IPS-15b (cell line): ENCODE data around the gene ADAMTS16.

Experiments used
- H3K27me3 ChIP-seq: one replicate; pipeline ENCODE4 v1.6.1; 2013; ENCODE audit warnings: low read length; ENCODE audit not compliant: control insufficient read depth, insufficient read depth
- H3K36me3 ChIP-seq: one replicate; pipeline ENCODE4 v1.6.1; 2013; ENCODE audit warnings: low read length; ENCODE audit not compliant: control insufficient read depth, insufficient read depth
- H3K4me1 ChIP-seq: one replicate; pipeline ENCODE4 v1.6.1; 2013; ENCODE audit warnings: mild to moderate bottlenecking, low read length; ENCODE audit not compliant: control insufficient read depth, insufficient read depth
- H3K4me3 ChIP-seq: one replicate; pipeline ENCODE4 v1.5.1; 2013; ENCODE audit warnings: low read depth, low read length
- H3K9ac ChIP-seq: one replicate; pipeline ENCODE4 v1.6.1; 2013; ENCODE audit warnings: low read depth, mild to moderate bottlenecking, low read length
- H3K9me3 ChIP-seq: one replicate; pipeline ENCODE4 v1.6.1; 2013; ENCODE audit warnings: mild to moderate bottlenecking, low read length; ENCODE audit not compliant: control insufficient read depth, insufficient read depth

The ADAMTS16 gene

GRCh38 chr5:5218396-5218795 is 78.3 kb downstream of the ADAMTS16 start:
- H3K4me1 ChIP-seq = no peaks in the 10 kb centered on the region
- no peak overlapping the region for H3K4me3 ChIP-seq
- H3K9ac ChIP-seq = no peak overlapping the region
- no peaks in the 10 kb centered on the region for H3K27me3 ChIP-seq
- H3K9me3 ChIP-seq = no peaks in the 10 kb centered on the region
- no peaks in the 10 kb centered on the region for H3K36me3 ChIP-seq

- no peaks in the 10 kb centered on the region for H3K9me3 ChIP-seq
- no peaks in the 10 kb centered on the region for H3K36me3 ChIP-seq
- H3K27me3 ChIP-seq = no peaks in the 10 kb centered on the region
- no peak overlapping the region for H3K4me3 ChIP-seq
- H3K4me1 ChIP-seq = no peaks in the 10 kb centered on the region
- no peak overlapping the region for H3K9ac ChIP-seq
Observed at GRCh38 chr5:5219541-5219940, 79.4 kb downstream of the ADAMTS16 start.

DNA sequence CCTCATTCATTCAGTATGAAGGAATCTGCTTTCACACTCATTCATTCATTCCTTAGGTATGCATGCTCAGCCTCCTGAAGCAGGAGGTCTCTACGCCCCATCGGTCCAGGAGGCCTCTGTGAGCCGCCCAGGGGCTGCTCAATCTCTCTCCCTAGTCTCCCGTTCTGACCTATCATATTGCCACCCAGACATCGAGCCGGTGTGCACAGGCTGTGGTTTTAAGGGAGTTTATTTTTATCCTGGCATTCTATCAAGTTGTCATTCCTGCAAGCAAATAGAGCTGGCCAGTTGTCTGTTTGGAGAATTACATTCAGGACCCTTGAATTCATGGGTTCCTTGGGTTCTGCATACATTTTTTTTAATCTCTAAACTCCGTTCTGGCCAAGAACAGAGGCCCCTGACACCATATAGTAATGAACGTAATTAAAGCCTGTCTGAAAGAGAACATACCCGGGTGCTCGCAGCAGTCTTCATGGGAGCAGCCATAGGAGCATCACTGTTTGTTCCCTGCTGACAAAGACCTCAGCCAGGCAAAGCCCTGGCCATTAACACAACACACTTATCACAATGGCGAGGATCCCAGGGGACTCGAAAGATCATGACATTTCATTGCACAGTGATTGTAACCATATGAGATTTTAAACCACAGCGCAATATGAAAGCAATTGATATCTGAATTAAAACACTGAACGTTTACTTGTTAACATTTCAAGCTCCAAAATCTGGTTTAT is 80.9 kb downstream of the ADAMTS16 start:
- no peaks in the 10 kb centered on the region for H3K4me1 ChIP-seq
- H3K9me3 ChIP-seq = no peaks in the 10 kb centered on the region
- H3K27me3 ChIP-seq = no peaks in the 10 kb centered on the region
- H3K9ac ChIP-seq = no peak overlapping the region
- H3K36me3 ChIP-seq = no peaks in the 10 kb centered on the region
- no peak overlapping the region for H3K4me3 ChIP-seq

GRCh38 chr5:5221724-5222123 is 81.6 kb downstream of the ADAMTS16 start:
- no peaks in the 10 kb centered on the region for H3K9me3 ChIP-seq
- H3K36me3 ChIP-seq = no peaks in the 10 kb centered on the region
- H3K4me3 ChIP-seq = no peak overlapping the region
- H3K4me1 ChIP-seq = no peaks in the 10 kb centered on the region
- no peaks in the 10 kb centered on the region for H3K27me3 ChIP-seq
- H3K9ac ChIP-seq = no peak overlapping the region

- Histone ChIP-seq H3K4me3 (no peak overlapping the region), H3K36me3 (no peaks in the 10 kb centered on the region), H3K27me3 (no peaks in the 10 kb centered on the region), H3K9me3 (no peaks in the 10 kb centered on the region), H3K9ac (no peak overlapping the region), H3K4me1 (no peaks in the 10 kb centered on the region)
Observed at GRCh38 chr5:5231576-5231975, 91.4 kb downstream of the ADAMTS16 start.

GRCh38 chr5:5234912-5235311 is 94.8 kb downstream of the ADAMTS16 start:
- no peaks in the 10 kb centered on the region for H3K36me3 ChIP-seq
- no peak overlapping the region for H3K9ac ChIP-seq
- no peaks in the 10 kb centered on the region for H3K27me3 ChIP-seq
- H3K4me1 ChIP-seq = no peaks in the 10 kb centered on the region
- H3K4me3 ChIP-seq = no peak overlapping the region
- H3K9me3 ChIP-seq = no peaks in the 10 kb centered on the region

DNA sequence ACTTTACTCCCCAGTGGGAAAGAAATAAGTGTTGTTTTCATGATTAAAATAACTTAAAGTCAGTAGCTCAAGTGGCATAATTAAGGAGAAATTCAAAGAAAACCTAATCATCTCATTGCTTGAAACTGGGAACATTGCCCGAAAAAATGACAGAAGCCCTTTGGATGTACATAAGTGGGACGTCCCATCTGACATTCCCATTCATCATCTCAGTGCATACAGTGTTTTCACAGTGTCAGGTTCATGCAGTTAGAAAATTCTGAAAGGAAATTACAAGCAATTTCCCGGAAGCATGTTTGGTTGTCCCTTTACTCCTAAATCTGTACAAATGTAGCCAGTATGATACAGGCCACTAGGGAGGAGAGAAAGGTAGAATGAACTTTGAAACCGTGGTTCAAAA is 95.6 kb downstream of the ADAMTS16 start:
- H3K36me3 ChIP-seq = no peaks in the 10 kb centered on the region
- no peaks in the 10 kb centered on the region for H3K4me1 ChIP-seq
- no peak overlapping the region for H3K9ac ChIP-seq
- H3K4me3 ChIP-seq = no peak overlapping the region
- no peaks in the 10 kb centered on the region for H3K27me3 ChIP-seq
- H3K9me3 ChIP-seq = no peaks in the 10 kb centered on the region

DNA sequence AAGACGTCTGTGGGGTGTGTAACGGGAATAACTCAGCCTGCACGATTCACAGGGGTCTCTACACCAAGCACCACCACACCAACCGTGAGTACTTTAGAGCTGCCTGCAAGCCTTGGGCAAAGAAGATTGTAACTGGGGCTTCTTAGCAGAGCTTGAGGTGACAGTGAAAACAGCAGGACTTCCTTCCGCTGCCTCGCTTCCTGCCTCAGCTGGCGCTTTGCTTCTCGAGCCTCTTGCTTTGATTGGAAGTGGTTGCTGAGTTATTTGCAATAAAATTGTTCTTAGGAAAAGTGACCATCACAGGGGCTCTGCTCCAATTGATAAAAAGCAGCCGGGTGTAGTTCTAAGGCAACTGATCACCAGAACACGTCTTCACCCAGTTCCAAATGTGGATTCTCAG is 99.1 kb downstream of the ADAMTS16 start:
- no peaks in the 10 kb centered on the region for H3K4me1 ChIP-seq
- H3K9me3 ChIP-seq = no peaks in the 10 kb centered on the region
- H3K9ac ChIP-seq = no peak overlapping the region
- no peak overlapping the region for H3K4me3 ChIP-seq
- H3K36me3 ChIP-seq = no peaks in the 10 kb centered on the region
- no peaks in the 10 kb centered on the region for H3K27me3 ChIP-seq

DNA sequence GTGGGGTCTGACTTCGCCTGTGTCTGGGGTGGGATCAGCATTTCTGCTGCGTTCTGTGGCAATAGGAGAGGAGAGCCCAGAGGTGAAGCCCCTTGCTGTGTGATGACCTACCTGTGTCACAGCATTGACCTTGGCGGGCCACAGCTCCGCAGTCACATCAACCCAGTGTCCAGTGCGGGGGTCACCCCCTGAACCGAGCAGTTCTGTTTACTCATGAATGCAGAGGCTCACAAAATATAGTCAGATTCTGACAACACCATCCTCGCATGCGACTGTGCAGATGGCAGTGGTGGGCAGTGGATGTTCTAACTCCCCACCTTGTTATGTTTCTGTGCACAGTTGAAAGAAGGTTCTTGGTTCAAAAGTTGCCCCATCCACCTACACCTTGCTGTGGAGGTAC is 100.1 kb downstream of the ADAMTS16 start:
- no peak overlapping the region for H3K4me3 ChIP-seq
- H3K4me1 ChIP-seq = no peaks in the 10 kb centered on the region
- H3K36me3 ChIP-seq = no peaks in the 10 kb centered on the region
- no peaks in the 10 kb centered on the region for H3K9me3 ChIP-seq
- H3K27me3 ChIP-seq = no peaks in the 10 kb centered on the region
- H3K9ac ChIP-seq = no peak overlapping the region

GRCh38 chr5:5242056-5242455 is 101.9 kb downstream of the ADAMTS16 start:
- Histone ChIP-seq H3K27me3 (no peaks in the 10 kb centered on the region), H3K36me3 (no peaks in the 10 kb centered on the region)

DNA sequence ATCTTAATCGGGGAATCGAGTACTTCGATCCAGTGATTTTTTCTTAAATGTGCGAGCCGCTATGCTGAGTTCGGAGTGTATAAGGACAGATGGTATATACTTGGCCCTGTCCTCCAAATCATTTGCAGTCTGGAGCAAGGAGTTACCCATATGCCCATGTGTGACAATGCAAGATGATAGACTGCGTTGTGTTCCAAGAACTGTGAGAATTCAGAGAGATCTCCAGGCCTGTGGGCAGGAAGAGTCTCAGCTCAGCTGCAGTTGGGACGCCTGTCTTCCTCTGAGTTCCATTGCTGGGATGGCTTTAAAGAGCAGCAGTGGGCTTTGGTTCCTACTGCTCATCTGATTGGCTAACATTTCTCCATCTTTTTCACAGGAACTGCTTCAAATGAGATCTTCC is 106.6 kb downstream of the ADAMTS16 start:
- Histone ChIP-seq H3K9ac (no peak overlapping the region), H3K4me3 (no peak overlapping the region), H3K9me3 (no peaks in the 10 kb centered on the region), H3K36me3 (no peaks in the 10 kb centered on the region), H3K4me1 (no peaks in the 10 kb centered on the region), H3K27me3 (no peaks in the 10 kb centered on the region)

More at GRCh38 chr5:5242056-5242455, 101.9 kb downstream of the ADAMTS16 start:
- Histone ChIP-seq H3K4me1 (no peaks in the 10 kb centered on the region), H3K4me3 (no peak overlapping the region), H3K9ac (no peak overlapping the region), H3K9me3 (no peaks in the 10 kb centered on the region)

DNA sequence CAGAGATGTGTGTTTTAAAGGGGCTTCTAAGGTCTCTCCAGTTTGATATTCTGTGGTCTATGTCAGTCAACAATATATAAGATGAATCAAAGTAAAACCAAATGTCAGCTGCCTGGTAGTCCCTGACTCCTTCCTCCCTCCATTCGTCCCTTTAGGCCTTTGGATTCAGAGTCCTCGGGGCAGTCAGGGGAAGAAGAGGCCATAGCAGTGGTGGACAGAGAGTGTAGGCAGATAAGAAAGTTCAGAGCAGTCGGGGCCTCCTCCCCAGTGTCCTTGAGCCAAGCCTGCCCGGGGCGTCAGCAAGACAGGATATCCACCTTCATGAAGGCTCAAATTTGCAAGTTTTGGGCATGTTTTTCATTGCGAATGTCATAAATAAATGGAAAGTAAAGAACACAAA is 110.6 kb downstream of the ADAMTS16 start:
- Histone ChIP-seq H3K27me3 (no peaks in the 10 kb centered on the region), H3K4me3 (no peak overlapping the region), H3K9me3 (no peaks in the 10 kb centered on the region), H3K9ac (no peak overlapping the region), H3K4me1 (peaks cover 2% of the 10 kb centered on the region), H3K36me3 (no peaks in the 10 kb centered on the region)
